NCI-H2227 (cell line): ENCODE results near the gene FRYL.
"Not testable (repeated sequence)": the region's sequence is repeated elsewhere in the genome, so short reads cannot be mapped to it uniquely, and the experiment has no call there.

ENCODE experiments used
- DNase-seq: peaks from one replicate; lab custom pipeline; 2025; ENCODE audit not compliant: unreplicated experiment; lab: John Stamatoyannopoulos, UW

Gene FRYL

GRCh38 chr4:48665555-48666186 lies 114.4 kb downstream of the FRYL start:
- DNase-seq: no peak

GRCh38 chr4:48664938-48665337 lies 115.1 kb downstream of the FRYL start:
- no peak for DNase-seq

- DNase-seq: no peak
These were observed 118.7 kb downstream of the FRYL start for GRCh38 chr4:48661391-48661790.

- DNase-seq: no peak
These were observed 119.7 kb downstream of the FRYL start for GRCh38 chr4:48660347-48660746.

- peak; percentile 6 for DNase-seq
These were observed 125.9 kb downstream of the FRYL start for GRCh38 chr4:48654015-48654664.

GRCh38 chr4:48653217-48654014 lies 126.7 kb downstream of the FRYL start:
- peak; percentile 10 for DNase-seq

- no peak for DNase-seq
These were observed 128.2 kb downstream of the FRYL start for GRCh38 chr4:48651914-48652313.

- DNase-seq: no peak
These were observed 130.6 kb downstream of the FRYL start for GRCh38 chr4:48649505-48649904.

- DNase-seq: no peak
These were observed 134.8 kb downstream of the FRYL start for GRCh38 chr4:48645225-48645794.

- no peak for DNase-seq
These were observed 137.4 kb downstream of the FRYL start for GRCh38 chr4:48642421-48643374.

GRCh38 chr4:48641401-48641800 lies 138.7 kb downstream of the FRYL start:
- DNase-seq: no peak

GRCh38 chr4:48640699-48641098 lies 139.4 kb downstream of the FRYL start:
- no peak for DNase-seq

- no peak for DNase-seq
These were observed 139.9 kb downstream of the FRYL start for GRCh38 chr4:48640225-48640624.

- DNase-seq: no peak
These were observed 140.3 kb downstream of the FRYL start for GRCh38 chr4:48639807-48640206.

GRCh38 chr4:48638586-48638985 lies 141.5 kb downstream of the FRYL start:
- not testable (repeated sequence) for DNase-seq

GRCh38 chr4:48636911-48637310 lies 143.2 kb downstream of the FRYL start:
- no peak for DNase-seq

GRCh38 chr4:48635980-48636379 lies 144.1 kb downstream of the FRYL start:
- DNase-seq: no peak

GRCh38 chr4:48635310-48635709 lies 144.8 kb downstream of the FRYL start:
- DNase-seq: no peak

GRCh38 chr4:48634688-48635308 lies 145.3 kb downstream of the FRYL start:
- no peak for DNase-seq

- DNase-seq: no peak
These were observed 146.4 kb downstream of the FRYL start for GRCh38 chr4:48633657-48634056.
